HG02870 (cell line): ENCODE results near the gene ZNHIT1.

Experiments
- ATAC-seq: cut with Tn5 transposase; IDR thresholded peaks from one replicate; pipeline ENCODE4 v1.9.1; 2021; ENCODE audit warnings: mild to moderate bottlenecking, moderate library complexity; ENCODE audit not compliant: unreplicated experiment

ZNHIT1 gene

DNA sequence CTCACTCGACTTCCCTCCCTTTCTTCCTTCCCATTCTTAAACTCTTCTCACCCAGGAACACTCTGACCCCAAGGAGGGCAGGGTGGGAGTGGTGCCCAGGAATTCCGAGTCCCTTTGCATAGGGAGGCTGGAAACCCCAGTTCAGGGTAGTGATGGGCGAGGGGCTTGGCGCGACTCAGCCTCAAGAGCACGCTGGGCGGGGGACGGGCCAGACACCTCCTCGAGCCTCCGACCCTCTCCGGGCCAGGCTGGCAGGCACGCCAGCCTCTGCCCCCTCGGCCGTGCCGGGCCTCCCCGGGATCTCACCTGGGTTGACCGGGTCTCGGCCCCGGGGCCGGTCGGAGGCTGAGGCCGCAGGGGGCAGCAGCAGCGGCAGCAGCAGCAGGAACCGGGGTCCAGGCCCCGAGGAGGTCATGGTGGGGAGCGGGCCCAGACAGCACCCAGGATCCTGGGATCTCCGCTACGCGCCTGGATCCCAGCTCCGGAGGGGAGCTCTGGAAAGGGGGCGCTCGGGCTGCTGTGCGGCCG is 1.0 kb upstream of the ZNHIT1 start:
- ATAC-seq: peak; percentile 11

DNA sequence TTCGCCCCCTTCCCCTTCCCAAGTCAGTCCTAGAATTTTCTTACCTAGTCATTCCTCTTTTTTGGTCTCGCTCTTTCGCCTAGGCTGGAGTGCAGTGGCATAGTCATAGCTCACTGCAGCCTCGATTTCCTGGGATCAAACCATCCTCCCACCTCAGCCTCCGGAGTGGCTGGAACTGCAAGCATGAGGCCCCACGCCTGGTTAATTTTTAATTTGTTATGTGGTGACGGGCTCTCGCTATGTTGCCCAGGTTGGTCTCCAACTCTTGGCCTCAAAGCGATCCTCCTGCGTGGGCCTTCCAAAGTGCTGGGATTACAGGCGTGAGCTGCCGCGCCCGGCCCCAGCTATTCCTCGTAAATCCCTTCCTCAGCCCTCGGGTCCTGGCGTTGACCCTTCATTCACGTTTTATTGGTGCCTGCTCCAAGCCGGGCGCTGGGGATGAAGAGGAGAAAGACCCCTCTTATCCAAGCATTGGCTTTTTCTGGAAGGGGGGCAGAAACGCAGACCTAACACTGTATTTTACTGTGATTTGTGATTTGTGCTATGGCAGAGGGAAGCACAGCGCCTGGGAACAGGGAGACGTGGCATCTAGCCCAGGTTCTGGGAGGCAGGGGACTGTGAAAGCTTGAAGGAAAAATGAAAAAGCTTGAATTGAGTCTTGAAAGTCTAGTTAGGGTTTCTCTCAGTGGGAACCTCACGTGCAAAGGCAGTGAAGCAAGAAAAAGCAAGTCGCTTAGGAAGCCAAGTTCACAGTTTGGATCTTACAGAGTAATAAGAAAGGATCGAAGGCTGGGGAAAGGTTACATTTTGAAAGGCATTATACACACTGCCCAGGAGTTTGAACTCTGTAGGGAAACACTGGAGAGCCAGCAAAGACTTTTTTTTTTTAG is 516 bp downstream of the ZNHIT1 start:
- ATAC-seq: no peak

DNA sequence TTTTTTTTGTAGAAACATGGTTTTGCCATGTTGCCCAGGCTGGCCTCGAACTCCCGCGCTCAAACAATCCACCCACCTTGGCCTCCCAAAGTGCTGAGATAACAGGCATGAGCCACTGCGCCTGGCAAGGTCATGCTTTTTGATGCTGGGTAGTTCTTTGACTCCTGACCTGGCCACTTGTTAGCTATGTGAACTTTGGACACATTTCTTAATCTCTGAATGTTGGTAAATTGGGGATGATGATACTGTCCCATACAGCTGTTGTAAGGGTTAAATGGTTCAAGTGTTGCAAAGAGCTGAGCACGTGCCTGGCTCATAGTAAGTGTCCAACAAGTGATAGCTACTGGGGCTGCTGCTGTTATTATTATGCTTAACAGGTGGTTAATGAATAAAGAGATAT is 2.3 kb downstream of the ZNHIT1 start:
- no peak for ATAC-seq

DNA sequence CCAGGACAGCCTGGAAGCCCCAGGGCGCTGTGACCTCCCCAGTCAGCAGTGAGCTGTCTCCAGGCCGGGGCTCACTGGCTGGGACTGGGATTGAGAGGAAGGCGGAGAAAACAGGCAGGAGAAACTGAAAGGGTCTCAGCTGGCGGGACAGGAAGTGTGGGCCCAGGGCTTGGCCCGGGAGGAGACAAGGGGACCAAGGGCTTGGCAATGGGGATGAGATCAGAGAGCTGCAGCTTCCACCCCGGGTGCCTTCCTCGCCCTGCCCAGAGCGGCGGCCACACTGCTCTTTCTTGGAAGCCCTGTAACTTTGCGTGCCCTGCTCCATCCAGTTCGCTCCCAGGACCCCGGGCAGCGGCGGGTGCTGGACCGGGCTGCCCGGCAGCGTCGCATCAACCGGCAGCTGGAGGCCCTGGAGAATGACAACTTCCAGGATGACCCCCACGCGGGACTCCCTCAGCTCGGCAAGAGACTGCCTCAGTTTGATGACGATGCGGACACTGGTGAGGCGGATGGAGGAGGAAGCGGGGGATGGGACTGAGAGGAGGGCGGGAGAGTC is 4.4 kb downstream of the ZNHIT1 start:
- no peak for ATAC-seq

- ATAC-seq: no peak
Observed at GRCh38 chr7:101223528-101223927, 5.6 kb downstream of the ZNHIT1 start.

GRCh38 chr7:101225650-101226049 is 7.7 kb downstream of the ZNHIT1 start:
- no peak for ATAC-seq

DNA sequence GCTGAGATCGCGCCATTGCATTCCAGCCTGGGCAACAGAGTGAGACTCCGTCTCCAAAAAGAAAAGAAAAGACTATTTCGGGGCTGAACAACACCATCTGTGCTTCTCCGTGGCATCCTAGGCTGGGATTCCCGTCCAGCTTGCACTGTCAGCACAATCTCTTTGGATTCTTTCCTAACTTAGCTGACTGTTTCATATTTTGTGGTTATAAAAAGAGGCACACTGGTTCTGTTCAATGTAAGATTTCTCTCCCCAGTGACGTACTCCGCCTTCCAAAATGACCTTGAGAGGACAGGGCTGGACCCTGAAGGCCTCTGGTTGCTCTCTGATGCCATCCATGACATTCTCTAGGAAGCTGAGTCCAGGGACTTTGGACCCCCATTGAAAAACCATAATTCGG is 8.8 kb downstream of the ZNHIT1 start:
- no peak for ATAC-seq

- ATAC-seq: no peak
Observed at GRCh38 chr7:101231644-101232043, 13.7 kb downstream of the ZNHIT1 start.

DNA sequence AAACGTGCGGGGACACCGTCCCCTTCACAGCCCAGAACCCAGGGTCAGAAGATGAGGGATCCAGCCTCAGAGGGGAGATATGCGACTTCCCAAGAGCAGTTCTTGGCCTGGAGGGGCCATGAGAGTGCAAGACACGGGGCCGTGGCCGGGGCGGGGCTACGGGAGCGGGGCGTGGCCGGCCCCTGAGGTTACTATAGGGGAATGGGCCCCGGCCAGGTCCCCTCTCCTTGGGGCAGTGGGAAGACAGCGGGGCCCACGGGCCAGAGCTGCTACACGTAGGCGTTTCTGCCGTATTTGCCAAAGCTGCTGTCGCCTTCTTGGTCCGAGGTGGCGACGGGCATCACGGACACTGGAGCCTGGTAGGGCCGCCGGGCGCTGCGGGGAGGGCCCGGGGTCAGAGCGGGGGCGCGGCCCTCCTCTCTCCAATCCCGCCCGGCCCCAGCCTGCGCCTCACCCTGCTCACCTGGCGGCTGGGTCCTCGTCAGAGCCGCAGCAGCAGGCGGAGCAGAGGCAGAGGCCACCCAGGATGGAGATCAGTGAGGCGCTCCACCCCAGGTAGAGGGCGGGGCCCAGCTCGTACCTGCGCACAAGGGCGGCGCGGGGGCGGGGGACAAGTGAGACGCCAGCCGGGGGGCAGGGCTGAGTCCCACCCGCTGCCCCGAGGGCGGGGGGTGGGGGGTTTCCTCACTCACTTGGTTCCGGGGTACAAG is 14.3 kb downstream of the ZNHIT1 start:
- ATAC-seq: no peak

DNA sequence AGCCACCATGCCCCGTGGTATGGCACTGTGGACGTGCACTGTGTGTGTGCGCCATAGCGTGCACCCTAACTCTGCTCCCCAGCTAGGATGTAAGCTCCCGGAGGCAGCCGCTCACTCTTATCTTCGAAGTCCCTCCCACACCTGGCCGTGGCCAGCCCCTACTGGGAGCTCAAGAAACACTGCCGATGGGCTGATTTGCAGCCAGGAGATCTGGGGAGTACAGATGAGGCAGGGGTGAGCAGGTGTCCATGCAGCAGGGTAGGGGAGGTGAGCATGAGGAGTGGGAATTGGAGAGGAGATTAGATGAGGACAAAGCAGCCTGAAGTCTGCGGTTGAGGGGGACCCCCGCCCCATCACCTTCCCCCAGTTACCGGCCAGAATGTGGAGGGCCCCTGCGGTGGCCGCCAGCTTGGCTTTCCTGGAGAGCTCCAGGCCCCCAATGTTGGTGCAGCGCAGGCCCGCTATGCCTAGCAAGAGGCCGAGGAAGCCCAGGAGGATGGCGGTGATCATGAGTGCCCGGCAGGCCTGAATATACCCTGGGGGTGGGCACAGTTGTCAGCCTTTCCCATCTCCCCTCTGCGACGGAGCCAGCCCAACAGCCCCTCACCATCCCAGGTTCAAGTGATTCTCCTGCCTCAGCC is 16.1 kb downstream of the ZNHIT1 start:
- no peak for ATAC-seq

DNA sequence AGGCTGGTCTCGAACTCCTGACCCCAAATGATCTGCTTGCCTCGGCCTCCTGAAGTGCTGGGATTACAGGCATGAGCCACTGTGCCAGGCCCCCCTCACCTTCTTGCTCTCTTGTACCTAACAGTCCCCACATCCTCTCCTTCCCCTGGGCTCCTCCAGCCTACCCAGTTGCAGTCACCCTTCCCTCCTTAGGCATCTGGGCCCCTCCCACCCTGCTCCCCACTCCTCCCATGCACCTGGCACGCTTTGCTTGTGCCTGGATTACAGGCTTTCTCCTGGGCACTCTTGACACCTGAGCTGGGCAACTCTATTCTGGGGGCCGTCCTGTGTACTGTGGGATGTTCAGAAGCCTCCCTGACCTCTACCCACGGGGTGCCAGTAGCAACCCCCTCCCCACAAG is 16.7 kb downstream of the ZNHIT1 start:
- ATAC-seq: no peak

- no peak for ATAC-seq
Observed at GRCh38 chr7:101235050-101235449, 17.1 kb downstream of the ZNHIT1 start.

- no peak for ATAC-seq
Observed at GRCh38 chr7:101235522-101235921, 17.6 kb downstream of the ZNHIT1 start.

DNA sequence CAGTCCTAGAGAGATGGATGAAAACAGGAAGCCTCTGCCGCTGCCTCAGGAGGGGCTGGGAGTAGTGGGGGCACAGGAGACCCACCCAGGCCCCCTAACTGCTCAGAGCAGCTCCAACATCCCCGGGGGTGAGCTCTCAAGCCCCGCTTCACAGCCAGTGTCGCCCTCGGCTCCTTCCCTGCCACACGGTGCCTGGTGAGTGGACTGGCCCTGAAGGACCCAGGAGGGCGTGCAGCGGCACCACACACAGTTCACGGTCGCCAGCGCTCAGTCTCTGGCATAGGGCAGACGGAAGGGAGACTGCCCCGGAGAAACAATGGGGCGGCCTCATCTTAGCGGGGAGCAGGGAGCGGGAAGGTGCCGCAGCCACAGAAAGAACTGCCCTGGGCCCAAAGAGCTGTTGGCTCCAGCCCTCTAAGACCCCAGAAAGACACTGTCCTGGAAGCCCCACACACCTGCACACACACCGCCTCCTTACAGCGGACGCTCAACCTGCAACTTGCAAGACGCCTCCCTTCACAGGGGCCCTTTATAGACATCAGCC is 18.4 kb downstream of the ZNHIT1 start:
- no peak for ATAC-seq

DNA sequence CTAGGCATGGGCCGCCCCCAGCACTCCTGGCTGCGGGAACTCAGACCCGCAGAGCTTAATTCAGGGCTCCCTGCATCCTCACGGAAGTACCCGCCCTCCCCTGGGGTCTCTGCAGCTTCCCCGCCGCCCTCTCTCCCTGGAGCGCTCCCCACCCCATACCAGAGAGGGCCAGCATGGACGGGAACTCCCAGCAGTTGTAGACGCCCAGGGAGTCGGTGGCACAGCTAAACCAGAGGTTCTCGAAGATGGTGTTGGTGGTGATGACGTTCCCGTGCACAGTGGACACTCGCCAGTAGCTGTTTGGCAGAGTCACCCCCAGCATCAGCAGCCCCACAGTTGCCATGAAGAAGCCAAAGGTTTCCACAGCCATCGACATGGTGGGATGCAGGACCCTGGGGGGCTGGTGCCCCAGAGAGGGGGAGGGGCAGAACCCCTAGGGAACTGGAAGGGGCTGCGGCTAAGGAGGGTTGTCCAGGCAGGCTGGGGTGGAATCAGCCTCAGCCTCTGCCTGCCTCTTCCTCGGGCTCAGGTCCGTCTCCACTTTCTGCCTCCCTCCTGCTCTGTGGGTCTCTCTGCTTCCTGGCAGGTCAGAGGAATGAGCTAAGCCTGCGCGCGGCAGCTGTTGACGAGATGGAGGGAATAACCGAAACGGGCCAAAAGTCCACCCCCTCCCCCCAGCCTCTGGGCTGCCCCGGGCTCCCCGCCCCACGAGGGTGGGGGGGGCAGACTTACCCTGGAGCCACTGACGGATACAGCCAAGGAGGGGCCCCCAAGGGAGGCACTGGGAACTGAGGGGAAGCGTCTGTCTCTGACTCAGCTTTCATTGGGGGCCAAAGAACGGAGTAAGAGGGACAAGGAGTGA is 19.5 kb downstream of the ZNHIT1 start, which contains the start of gene CLDN15:
Gene CLDN15 (minus strand): TSS at position 597 of the 862 bp plus-strand sequence. CDS start 221 bp downstream, at position 376.
- ATAC-seq: no peak

- ATAC-seq: no peak
Observed at GRCh38 chr7:101238226-101239182, 20.5 kb downstream of the ZNHIT1 start.

DNA sequence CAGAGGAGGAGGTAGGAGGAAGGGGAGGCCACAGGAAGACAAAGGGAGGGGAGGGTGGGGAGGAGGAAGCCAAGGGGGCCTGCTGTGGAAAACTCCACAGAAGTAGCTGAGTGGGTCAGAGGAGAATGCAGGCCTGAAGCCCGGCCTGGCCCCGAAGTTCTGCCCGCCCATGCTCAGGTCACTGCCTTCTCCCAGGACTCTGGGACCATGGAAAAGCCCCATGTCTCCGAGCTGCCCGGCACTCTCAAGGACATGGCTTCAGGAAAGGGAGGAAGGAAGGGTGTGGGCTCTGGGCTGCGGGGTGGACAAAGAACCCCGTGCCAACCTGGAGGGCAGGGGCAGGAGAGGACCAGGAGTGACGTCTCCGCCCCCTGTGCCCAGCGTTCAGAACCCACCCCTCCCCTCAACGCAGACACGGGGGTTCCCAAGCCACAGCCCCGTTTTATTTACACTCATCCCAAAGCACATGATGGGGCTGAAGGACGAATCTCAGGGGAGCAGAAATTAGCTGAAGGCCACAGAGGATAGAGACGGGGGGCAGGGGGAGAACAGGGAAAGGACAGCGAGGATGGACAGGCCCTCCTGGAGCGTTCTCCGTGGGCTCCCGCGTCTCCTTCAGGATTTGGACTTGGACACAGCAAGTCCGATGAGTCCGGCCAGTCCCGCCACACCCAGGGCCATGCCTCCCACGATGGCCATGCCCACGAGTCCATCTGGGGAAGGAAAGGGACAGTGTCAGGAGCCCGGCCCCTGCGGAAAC is 21.4 kb downstream of the ZNHIT1 start:
- ATAC-seq: no peak

- no peak for ATAC-seq
Observed at GRCh38 chr7:101239951-101240220, 21.9 kb downstream of the ZNHIT1 start.
